ELF-1 (cell line): ENCODE results near the gene TRAPPC11.

Experiments used
- DNase-seq: peaks from one replicate; pipeline ENCODE4 v3.0.0-alpha.2; 2016; ENCODE audit warnings: low read depth, low spot score

Gene TRAPPC11

DNA sequence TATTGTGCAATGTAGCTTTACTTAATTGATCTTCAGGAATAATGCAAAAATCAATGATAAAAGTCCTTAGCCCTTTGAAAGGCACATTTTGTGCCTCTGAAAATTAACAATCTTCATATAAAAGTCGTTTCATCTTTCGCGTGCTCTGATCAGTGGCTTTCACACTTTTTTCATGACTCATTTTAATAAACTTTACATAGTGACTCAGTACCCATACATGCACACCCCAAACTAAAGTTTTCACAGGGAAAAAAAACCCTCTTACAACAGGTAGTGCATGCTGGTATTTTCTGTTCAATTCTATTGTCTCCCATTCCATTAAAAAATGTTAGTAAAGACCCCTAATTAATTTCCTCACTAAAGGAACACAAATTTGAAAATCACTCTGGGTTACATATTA is 21.6 kb upstream of the TRAPPC11 start:
- no peak for DNase-seq

DNA sequence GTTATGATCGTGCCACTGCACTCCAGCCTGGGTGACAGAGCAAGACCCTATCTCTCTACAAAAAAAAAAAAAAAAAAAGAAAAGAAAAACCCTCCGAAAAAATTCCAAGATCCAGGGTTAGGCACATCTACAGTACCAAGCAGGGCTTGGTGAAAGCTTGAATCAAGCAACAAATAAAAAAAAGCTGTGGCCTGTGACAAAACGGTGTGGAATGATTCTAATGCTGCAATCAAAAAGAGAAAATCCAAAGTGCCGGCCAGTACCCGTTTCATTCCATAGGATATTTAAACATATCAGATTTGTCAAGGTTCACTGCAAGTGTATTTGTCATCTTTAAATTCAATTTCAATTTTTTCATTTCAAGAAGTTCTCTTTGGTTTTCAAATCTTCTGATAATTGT is 20.7 kb upstream of the TRAPPC11 start:
- DNase-seq, result no peak

DNA sequence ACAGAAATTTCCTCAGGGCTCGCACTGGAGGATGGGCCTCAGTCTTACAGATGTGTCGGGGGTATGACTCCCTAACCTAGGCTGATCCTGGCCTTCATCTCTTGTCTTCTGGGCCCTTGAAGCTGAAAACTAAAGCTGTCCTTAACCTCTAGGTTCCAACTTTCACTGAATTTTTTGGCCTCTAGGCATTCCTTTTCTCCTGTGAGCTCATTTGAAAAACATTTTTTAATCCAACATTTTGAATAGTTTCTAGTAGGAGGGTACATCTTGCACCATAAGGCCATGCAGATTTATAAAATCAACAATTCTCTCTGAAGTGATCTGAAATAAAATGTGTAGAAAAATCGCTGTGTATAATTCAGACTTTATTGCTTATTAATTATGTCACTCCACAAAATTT is 19.8 kb upstream of the TRAPPC11 start:
- DNase-seq, result no peak

DNA sequence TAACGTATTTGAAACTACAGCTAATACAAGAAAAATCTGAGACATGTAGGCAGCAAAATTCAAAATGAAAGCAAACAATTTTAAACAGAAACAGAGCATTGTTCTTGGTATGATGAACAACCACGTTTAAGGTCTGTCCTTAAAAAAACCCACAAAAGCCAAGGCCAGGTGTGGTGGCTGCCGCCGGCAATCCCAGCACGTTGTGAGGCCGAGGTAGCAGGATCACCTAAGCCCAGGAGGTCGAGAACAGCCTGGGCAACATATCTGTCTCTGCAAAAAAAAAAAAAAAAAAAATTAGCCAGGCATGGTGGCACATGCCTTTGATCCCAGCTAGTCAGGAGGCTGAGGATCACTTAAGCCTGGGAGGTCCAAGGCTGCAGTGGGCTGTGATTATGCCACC is 13.8 kb upstream of the TRAPPC11 start:
- no peak for DNase-seq

DNA sequence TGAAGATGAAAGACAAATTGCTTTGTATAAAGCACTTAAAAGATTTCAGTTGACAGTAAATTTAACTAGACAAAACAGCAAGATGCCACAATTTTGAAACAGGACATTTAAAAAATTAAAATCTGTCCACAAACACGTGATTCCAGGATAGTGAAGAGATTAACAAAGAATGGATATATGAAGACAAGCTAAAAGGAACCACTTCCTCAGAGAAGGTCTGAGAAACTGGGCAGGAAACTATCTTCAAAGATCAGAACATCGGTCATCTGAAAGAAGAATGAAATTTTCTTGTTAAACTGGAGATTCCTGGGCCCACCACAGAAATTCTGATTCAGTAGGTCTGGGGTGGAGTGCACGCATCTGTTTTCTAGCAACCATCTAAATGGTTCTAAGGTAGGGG is 1.5 kb upstream of the TRAPPC11 start:
- no peak for DNase-seq

DNA sequence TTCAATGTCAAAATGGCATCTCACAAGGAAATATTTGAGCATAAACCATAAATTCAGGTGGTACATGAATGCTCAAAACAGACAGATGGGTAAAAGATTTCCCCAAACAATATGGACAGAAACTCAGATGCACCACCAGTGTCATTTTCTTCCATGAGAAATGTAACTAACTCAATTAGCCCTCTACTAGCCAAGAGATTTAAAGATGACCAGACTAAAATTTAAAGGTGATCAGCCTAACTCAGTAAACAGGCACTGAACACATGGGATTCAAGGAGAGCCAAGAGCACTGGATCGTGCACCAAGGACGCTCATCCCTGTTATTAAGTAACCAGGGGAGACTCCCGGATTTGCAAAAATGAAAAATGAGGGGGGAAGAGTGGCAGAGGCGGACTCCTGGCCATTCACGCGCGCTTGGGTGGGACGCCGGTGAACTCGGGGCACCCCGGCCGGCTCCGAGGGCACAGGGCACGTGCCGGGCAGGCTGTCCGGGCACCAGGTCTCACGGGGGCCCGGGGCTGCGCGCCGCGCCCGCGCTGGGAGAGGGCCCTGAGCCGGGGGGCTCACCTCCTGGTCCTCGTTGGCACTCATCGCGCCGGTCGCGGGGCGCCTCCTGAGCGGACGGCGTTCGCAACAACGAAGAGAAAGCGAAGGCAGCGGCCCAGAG is 598 bp upstream of the TRAPPC11 start:
- peak; percentile 59 for DNase-seq

DNA sequence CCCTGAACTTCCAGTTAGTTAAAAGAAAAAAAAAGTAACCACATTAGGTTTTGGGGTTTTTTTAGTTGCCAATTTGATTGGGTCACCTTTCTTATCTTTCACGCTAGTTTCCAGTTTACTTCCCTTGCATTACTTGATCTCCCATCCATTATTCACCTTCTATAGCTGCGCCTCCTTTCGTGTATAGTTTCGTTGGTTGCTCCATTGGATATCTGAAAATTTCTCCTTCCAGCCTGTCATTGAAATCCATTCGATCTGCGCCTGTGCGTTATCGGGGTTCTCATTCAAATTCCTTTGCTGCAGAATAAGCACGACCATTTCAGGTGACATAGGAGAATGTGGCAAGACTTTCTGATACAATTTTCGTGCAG is 764 bp downstream of the TRAPPC11 start:
- DNase-seq, result no peak

DNA sequence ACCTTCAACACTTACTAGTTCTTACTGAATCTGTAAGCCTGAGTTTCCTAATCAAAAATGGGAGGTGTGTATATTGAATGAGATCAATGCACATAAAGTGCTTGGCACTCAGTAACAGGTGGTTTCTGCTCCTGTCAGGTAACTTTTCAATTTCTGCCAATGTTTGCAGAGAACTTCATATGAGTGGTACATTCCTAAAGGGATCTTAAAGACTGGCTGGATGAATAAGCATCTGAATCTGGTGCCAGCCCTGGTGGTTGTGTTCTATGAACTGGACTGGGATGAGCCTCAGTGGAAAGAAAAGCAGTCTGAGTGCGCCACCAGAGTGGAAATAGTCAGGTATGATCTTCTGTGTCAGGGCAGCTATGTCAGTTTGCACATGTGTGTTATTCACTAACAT is 7.0 kb downstream of the TRAPPC11 start:
- DNase-seq, result no peak

DNA sequence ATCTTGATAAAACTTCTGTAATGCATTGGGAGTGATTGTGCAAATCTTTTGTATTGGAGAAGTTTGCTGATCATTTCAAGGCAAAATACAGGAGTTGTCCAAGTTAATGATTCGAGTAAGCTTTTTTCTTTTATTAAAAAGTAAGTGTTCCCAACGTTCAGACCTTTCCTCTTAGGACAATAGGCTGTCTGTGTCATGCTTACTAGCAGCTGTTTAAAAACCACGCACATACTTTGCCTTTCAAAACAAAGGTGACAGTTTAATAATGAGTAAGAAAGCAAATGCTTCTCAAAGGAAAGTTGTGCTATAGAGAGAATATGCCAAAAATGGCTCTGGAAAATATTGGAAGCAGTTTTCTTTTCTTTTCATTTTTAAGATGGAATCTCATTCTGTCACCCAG is 11.2 kb downstream of the TRAPPC11 start:
- no peak for DNase-seq

DNA sequence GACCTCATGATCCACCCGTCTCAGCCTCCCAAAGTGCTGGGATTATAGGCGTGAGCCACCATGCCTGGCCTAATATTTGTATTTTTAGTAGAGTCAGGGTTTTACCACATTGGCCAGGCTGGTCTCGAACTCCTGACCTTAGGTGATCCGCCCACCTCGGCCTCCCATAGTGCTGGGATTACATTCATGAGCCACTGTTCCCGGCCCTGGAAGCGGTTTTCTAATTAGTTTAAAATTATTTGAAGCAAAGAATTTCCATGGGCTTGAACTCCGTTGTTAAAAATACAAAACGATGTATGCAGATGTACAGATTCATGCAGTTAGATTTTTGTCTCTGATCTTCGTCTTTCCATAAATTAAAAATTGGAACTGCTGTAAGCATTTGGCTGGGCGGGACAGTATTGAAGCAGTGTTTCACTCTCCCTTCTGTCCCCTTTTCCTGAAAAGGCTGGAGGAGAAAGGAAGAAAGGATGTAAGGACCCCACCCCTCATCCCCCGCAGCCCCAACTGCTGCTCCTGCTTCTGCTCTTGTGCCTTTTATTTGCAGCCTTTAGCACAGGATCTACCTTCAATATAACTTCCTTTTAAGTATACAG is 12.0 kb downstream of the TRAPPC11 start:
- DNase-seq, result no peak

DNA sequence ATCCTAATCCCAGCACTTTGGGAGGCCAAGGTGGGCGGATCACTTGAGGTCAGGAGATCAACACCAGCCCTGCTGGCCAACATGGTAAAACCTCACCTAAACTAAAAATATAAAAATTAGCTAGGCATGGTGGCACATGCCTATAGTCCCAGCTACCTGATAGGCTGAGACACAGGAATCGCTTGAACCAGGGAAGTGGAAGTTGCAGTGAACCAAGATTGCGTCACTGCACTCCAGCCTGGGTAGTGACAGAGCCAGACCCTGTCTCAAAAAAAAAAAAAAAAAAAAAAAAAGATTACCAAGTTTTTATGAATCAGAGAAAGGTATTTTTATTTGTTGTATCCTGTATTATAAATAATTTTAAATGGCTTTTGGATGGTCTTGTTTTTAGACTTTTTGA is 15.1 kb downstream of the TRAPPC11 start:
- DNase-seq, result no peak

DNA sequence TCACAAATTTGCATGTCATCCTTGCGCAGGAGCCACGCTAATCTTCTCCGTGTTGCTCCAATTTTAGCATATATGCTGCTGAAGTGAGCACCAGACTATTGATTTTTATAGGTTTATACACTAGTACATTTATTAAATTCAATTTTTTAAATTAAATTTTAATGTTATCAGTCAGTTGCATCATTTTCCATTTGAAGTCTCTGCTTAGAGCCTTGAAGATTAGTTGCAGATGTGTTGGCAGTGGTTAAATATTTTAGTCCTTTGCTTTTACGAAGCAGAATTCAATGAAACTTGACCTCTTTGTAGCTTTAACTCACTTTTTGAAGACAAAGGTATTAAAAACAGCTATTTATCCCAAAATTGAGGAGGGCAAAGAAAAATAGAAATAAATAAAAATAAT is 16.5 kb downstream of the TRAPPC11 start:
- DNase-seq, result no peak

DNA sequence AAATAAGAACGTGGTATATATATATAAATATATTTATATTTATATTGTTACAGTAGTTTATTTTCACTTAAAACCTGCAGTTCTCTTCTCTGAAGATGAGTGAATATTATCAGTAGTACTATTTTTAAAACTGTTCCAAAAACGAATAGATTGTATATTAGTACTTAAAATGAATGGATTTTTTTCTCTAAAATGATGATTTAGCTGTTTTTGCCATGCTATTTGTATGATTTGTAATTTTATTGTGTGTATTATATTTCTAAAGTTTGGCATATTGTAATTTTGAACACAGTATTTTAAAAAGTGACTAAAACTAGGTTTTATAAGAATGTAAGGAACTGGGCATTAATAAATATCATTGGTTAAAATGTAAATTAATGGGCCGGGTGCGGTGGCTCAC is 22.0 kb downstream of the TRAPPC11 start:
- DNase-seq, result no peak

DNA sequence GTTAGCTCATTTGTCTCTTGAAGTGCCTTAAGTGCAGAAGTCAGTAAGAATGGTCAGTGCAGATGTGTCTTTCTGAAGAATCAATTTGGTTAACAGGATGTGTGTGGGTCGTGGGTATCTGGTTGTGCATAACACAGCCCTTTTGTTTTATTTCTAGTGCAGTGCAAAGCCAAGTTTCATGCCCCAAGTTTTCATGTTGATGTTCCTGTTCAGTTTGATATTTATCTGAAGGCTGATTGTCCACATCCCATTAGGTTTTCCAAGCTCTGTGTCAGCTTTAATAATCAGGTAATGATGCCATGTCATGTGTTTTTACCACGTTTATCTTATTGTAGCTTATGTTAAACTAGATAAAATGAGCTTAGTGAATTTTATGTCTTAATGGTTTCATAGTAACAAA is 27.4 kb downstream of the TRAPPC11 start:
- DNase-seq, result no peak

DNA sequence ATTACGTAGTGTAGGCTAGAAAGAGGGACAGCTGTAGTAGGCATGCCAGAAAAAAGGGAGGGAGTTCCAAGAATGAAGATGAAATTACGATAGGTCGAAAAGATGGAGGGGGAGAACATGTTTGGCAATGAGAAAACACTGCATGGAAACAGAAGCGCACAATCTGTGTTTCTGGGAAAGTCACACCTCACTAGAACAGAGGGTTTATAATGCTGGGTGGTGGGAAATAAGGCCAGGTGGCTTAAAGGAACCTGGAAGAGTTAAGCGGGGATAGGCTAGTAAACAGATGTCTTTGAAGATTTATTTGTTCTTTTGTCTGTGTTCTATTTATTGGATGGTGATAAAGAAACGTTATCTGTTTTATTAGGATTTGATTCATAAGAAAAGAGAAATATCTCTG is 29.1 kb downstream of the TRAPPC11 start:
- no peak for DNase-seq

DNA sequence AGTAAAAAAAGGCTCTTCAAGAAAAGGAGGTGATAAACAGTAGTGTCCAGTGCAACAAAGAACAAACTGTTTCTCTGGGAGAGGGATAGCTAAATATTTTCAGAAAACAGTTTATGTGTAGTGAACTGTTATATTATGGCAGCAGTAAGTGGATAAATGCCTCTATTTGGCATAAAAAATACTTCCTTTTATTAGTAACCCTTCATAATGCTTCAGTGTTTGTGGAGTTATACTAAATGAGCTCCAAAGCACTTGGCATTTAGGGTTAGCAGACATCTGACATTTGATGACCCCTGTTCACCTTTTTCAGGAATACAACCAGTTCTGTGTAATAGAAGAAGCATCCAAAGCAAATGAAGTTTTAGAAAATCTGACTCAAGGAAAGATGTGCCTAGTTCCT is 31.9 kb downstream of the TRAPPC11 start:
- DNase-seq, result no peak

DNA sequence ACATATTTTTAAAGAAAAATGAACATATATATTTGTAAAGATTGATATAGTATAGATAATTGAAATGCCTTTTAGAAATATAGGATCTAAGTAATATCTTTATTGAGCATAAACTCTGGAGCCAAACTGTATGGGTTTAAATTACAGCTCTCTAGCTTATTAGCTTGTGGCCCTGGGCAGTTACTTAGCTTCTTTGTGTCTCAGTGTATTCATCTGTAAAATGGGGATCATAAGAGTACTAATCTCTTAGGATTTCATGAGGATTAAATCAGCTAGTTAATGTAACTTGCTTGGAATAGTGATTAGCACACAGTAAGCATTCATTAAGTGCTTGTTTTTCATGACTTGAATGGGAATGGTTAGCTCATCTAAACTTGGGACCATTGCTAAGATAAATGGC is 32.8 kb downstream of the TRAPPC11 start:
- no peak for DNase-seq

DNA sequence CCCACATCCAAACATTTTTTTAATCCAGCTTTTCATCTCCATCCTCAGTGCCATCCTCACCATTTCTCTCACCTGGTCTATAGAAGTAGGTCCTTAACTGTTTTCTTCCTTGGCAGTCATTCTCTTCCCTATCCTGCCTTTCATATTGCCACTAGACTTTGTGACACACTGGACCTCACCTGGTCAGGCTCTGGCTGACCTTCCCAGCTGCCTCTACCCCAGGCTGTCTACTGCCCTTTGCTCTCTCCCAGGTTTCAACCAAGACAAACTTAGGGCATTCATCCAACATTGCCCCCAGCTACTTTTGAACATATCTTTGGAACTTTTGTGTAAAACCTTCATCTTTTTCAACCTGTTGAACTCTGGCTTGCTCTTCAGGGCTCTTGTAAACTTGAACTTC is 39.8 kb downstream of the TRAPPC11 start:
- no peak for DNase-seq

DNA sequence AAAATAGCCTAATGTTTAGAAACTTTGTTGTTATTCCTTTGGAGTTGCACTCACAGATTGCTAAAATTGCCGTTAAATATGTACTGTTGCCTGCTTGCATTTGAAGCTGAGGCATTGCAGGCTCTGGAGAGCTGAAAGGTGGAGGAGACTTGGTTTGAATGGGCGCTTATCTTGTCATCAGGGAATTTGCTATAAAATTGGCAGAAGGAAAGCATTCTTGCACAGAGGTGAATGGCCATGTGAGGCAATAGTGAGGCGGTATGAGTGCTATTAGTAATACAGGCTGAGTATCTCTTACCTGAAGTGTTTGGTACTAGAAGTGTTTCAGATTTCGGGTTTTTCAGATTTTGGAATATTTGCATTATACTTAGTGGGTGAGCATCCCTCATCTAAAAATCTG is 41.3 kb downstream of the TRAPPC11 start:
- DNase-seq, result no peak

DNA sequence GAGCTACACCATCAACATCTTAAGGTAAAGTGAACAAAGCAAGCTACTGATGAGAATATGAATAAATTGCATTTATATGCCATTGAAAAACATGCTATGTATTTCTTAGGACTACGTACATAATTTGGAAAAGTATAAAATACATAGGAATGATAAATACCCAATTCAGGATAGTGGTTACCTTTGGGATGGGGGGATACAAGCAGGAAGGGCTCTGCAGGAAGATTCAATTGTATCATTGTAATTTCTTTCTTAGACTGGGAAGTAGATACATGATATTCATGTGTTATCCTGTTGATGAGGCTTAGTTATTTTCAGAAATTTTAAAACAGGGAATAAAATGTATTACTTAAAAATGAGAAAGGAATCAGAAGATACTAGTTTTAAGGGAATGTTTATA is 43.4 kb downstream of the TRAPPC11 start:
- DNase-seq, result no peak

DNA sequence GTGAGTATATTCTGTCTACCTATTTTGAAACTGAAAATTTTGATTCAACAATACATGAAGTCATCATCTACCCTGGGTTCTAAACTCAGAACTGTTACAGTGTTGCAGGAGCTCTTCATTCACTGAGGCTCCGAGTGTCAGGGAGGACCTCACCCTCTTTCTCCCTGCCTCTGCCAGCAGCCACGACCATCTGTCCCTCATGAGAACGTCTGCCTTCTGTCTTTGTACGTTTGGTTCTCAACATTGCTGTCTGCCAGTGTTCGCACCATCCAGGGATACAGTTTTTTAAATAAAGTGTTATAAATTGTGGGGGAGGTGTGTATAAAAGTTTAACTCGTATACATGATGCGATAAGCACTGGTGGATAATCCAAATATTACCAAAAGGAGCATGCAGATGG is 55.5 kb downstream of the TRAPPC11 start:
- DNase-seq, result no peak

DNA sequence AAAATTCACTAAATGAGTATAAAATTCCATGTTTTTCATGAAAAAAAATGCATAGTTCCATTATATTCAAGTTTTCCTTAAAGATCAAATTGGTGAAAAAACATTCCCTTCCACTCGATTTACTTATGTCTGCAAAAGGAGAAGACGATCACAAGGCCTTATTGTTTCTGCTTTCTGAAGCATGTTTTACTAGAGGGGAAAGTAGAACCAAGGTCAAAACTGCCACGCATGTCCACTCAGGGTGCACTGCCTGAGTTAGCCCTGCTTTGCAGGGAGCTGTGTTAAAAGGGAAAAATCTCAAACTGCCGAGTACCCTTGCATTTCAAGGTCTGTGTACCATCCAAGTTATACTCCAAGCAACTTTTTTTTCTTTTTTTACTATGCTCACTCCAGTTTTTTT is 57.2 kb downstream of the TRAPPC11 start:
- no peak for DNase-seq

DNA sequence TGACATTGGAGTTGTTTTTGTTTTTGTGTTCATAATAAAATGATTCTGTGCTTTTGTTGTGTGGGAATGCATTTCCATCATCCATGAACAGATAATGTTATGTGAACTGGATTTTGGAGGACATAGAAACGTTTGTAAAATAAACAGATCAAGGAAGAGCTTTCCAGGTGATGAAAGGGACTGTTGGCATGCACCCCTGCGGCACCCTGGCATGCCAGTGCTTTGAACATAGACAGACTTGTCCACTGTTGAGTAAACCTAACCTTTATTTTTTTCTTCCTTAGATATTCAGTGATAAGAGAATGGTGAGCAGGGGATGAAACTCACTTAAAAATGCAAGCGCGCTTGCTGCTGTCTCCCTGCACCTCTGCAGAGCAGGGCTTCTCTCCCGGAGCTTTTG is 59.8 kb downstream of the TRAPPC11 start:
- no peak for DNase-seq
